HepG2 (cell line): ENCODE measurements around the gene TENM3. TPM values are rescaled to one million over a fixed set of nuclear protein-coding genes. Genes with fewer than 3 reads are reported as not detected.

Source experiments
- ATAC-seq: fragments of 200-7000 bp; cut with Tn5 transposase; 3 replicates; pipeline ENCODE4 v1.9.1; 2020; ENCODE audit warnings: mild to moderate bottlenecking, moderate library complexity
- BruUV-seq: library from RNA; stranded (reverse); fragments of 400-500 nt; replicated peaks from 2 replicates; lab custom pipeline; 2021; lab: Mats Ljungman, UMichigan
- CTCF ChIA-PET: fragments of 300-600 bp; formaldehyde crosslinking; extraction: SDS; loops from one replicate; lab custom pipeline; 2021; ENCODE audit warnings: low total read pairs, inconsistent platforms, low intra/inter-chr PET ratio; lab: Yijun Ruan, JAX
- POLR2A ChIA-PET: fragments of 350-600 bp; sonication (Branson Sonifier 250); formaldehyde crosslinking; loops from one replicate; lab custom pipeline; 2020; ENCODE audit warnings: antibody characterized with exemption, inconsistent platforms; lab: Yijun Ruan, JAX
- DNase-seq: peaks from one replicate; pipeline ENCODE4 v3.0.0-alpha.2; 2015; ENCODE audit warnings: low spot score
- FAIRE-seq: peaks from 3 replicates; lab custom pipeline; 2011; peaks lifted over from hg19 to GRCh38; lab: Jason Lieb, UNC
- H2AFZ ChIP-seq: one replicate; pipeline ENCODE4 v1.6.1; 2011; ENCODE audit warnings: low read length, inconsistent platforms
- H3K27ac ChIP-seq: fragments of 300-600 bp; 3 replicates; pipeline ENCODE4 v1.8.0; 2011; ENCODE audit warnings: mixed run types, mild to moderate bottlenecking, mixed read lengths, low read length, inconsistent platforms; ENCODE audit not compliant: insufficient read depth; ENCODE audit errors: extremely low read length
- H3K27me3 ChIP-seq, 2 experiments: fragments of 200-600 bp in 1 of 2; 2 replicates in 1 of 2; 3 replicates in 1 of 2; pipeline versions ENCODE4 v1.6.0 to v1.8.0; 2011; ENCODE audit warnings: low read length in 2 of 2, mild to moderate bottlenecking in 2 of 2, moderate library complexity in 2 of 2, inconsistent platforms in 1 of 2; ENCODE audit not compliant: insufficient read depth in 2 of 2, control insufficient read depth in 1 of 2
- H3K36me3 ChIP-seq, 2 experiments: fragments of 200-600 bp in 1 of 2; replicated peaks in 1 of 2; 2 replicates in 1 of 2; 3 replicates in 1 of 2; pipeline versions ENCODE4 v1.5.1 to v1.8.0; 2011; ENCODE audit warnings: low read length in 2 of 2, inconsistent platforms in 1 of 2; ENCODE audit not compliant: insufficient read depth in 2 of 2, control insufficient read depth in 1 of 2
- H3K4me1 ChIP-seq: 2 replicates; pipeline ENCODE4 v1.5.1; 2012; ENCODE audit warnings: low read length, inconsistent platforms; ENCODE audit not compliant: insufficient read depth
- H3K4me2 ChIP-seq: 2 replicates; pipeline ENCODE4 v1.6.0; 2011; ENCODE audit warnings: low read depth, low read length, inconsistent platforms
- H3K4me3 ChIP-seq, 3 experiments: fragments of 200-600 bp in 1 of 3; sonication (generic), shearing (Covaris generic) in 1 of 3; replicated peaks in 1 of 3; 2 replicates each; pipeline ENCODE4 v1.5.1; 2011 to 2016; ENCODE audit warnings: low read length in 3 of 3, inconsistent platforms in 2 of 3, low read depth in 2 of 3, mild to moderate bottlenecking in 2 of 3, control low read depth in 1 of 3, mixed read lengths in 1 of 3; ENCODE audit not compliant: insufficient read depth in 1 of 3
- H3K79me2 ChIP-seq: one replicate; pipeline ENCODE4 v1.6.1; 2011; ENCODE audit warnings: low read length, inconsistent platforms; ENCODE audit not compliant: insufficient read depth
- H3K9ac ChIP-seq: 2 replicates; pipeline ENCODE4 v1.6.0; 2011; ENCODE audit warnings: mild to moderate bottlenecking, low read depth, low read length, inconsistent platforms; ENCODE audit not compliant: insufficient read depth
- H3K9me3 ChIP-seq: 2 replicates; pipeline ENCODE4 v1.5.1; 2012; ENCODE audit warnings: mild to moderate bottlenecking, low read length
- H4K20me1 ChIP-seq: 2 replicates; pipeline ENCODE4 v1.6.0; 2011; ENCODE audit warnings: inconsistent platforms, mild to moderate bottlenecking, low read length, moderate library complexity; ENCODE audit not compliant: insufficient read depth
- NONO ChIP-seq, 2 experiments: fragments of 450-650 bp in 1 of 2; sonication (generic) in 1 of 2; formaldehyde crosslinking in 1 of 2; IDR thresholded peaks in 1 of 2; conservative IDR thresholded peaks in 1 of 2; 2 replicates each; pipeline versions ENCODE4 v1.6.1 to v1.8.0; 2017 to 2022; ENCODE audit warnings: mild to moderate bottlenecking in 1 of 2, missing genetic modification reagents in 1 of 2, moderate library complexity in 1 of 2
- NPAS2 ChIP-seq: sonication (generic); formaldehyde crosslinking; IDR thresholded peaks from 2 replicates; pipeline ENCODE4 v1.8.0; 2022; ENCODE audit warnings: mild to moderate bottlenecking, missing genetic modification reagents, borderline replicate concordance
- WGBS: methylation state at CpG from one replicate; pipeline ENCODE4 v1.1.6; 2017; ENCODE audit warnings: low lambda C conversion rate; 5-methylcytosine and 5-hydroxymethylcytosine counted together
- in situ Hi-C: cut with HindIII; loops from 2 replicates; pipeline ENCODE4 v1.10.0; 2017; ENCODE audit warnings: low pct_unique_long_range_greater_than_20kb; ENCODE audit not compliant: extremely low pct_ligation_motif_present
- intact Hi-C: fragments of 100-400 bp; cut with micrococcal nuclease; formaldehyde crosslinking; loops from one replicate; pipeline ENCODE4 v1.10.0; 2022; ENCODE audit not compliant: unreplicated experiment
- polyA plus RNA-seq, 8 experiments: library from polyadenylated mRNA; depleted of rRNA in 3 of 8; stranded (reverse) in 7 of 8; unstranded in 1 of 8; fragments of >200 nt; fragmentation: Illumina TruSeq in 4 of 8; extraction: Trizol in 4 of 8; gene quantifications; 2 replicates each; pipeline versions ENCODE4 v1.2.1 to v1.2.3, GENCODE V29; 2011 to 2016; ENCODE audit warnings: low read depth in 4 of 8, missing spikeins in 1 of 8, mixed read lengths in 1 of 8; ENCODE audit not compliant: insufficient read depth in 1 of 8
- total RNA-seq, 5 experiments: library from RNA; depleted of rRNA; stranded (reverse); fragments of >200 nt; fragmentation: Illumina TruSeq; extraction: Trizol; gene quantifications; 2 replicates each; pipeline ENCODE4 v1.2.3, GENCODE V29; 2016; ENCODE audit warnings: low read depth in 1 of 5
- TF ChIP-seq, protein P1 (sequence below): sonication (generic); formaldehyde crosslinking; IDR thresholded peaks from 2 replicates; pipeline ENCODE4 v1.4.0; 2020; ENCODE audit warnings: mild to moderate bottlenecking, missing genetic modification reagents

The TENM3 gene
- total and polyA plus RNA-seq, 2 of the 13 experiments (the other 11 are each of a cell fraction or from before 2014, with no cell fraction given), result 0.04 TPM; not detected in 1

- TF ChIP-seq, protein P1, sequence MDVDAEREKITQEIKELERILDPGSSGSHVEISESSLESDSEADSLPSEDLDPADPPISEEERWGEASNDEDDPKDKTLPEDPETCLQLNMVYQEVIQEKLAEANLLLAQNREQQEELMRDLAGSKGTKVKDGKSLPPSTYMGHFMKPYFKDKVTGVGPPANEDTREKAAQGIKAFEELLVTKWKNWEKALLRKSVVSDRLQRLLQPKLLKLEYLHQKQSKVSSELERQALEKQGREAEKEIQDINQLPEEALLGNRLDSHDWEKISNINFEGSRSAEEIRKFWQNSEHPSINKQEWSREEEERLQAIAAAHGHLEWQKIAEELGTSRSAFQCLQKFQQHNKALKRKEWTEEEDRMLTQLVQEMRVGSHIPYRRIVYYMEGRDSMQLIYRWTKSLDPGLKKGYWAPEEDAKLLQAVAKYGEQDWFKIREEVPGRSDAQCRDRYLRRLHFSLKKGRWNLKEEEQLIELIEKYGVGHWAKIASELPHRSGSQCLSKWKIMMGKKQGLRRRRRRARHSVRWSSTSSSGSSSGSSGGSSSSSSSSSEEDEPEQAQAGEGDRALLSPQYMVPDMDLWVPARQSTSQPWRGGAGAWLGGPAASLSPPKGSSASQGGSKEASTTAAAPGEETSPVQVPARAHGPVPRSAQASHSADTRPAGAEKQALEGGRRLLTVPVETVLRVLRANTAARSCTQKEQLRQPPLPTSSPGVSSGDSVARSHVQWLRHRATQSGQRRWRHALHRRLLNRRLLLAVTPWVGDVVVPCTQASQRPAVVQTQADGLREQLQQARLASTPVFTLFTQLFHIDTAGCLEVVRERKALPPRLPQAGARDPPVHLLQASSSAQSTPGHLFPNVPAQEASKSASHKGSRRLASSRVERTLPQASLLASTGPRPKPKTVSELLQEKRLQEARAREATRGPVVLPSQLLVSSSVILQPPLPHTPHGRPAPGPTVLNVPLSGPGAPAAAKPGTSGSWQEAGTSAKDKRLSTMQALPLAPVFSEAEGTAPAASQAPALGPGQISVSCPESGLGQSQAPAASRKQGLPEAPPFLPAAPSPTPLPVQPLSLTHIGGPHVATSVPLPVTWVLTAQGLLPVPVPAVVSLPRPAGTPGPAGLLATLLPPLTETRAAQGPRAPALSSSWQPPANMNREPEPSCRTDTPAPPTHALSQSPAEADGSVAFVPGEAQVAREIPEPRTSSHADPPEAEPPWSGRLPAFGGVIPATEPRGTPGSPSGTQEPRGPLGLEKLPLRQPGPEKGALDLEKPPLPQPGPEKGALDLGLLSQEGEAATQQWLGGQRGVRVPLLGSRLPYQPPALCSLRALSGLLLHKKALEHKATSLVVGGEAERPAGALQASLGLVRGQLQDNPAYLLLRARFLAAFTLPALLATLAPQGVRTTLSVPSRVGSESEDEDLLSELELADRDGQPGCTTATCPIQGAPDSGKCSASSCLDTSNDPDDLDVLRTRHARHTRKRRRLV (CRISPR knock-in tag), result no peak
These were observed 332.0 kb downstream of the TENM3 start (continued) for GRCh38 chr4:182575225-182575624.

GRCh38 chr4:182576601-182577289 lies 333.5 kb downstream of the TENM3 start:
- POLR2A ChIA-PET, result no interaction called here
- in situ Hi-C loops (no loop called here), intact Hi-C loops (no loop called here)
- H3K9ac ChIP-seq, result no peak overlapping the region
- no peak overlapping the region for H3K4me3 ChIP-seq
- WGBS, result 32% methylated on average over 12 of the region's 12 CpGs
- no peaks in the 10 kb centered on the region for H3K4me1 ChIP-seq
- no TSS peak for BruUV-seq
- TF ChIP-seq NONO (IDR thresholded peaks at IDR 0.05), result no peak
- TF ChIP-seq NONO (CRISPR knock-in tag; conservative IDR thresholded peaks at IDR 0.05), result no peak
- TF ChIP-seq NPAS2, result no peak
- H3K27ac ChIP-seq, result no peak overlapping the region
- no peak for ATAC-seq
- no peaks in the 10 kb centered on the region for H3K79me2 ChIP-seq
- H4K20me1 ChIP-seq, result no peaks in the 10 kb centered on the region
- DNase-seq, result no peak
- FAIRE-seq, result no peak
- no peak overlapping the region for H2AFZ ChIP-seq
- H3K27me3 ChIP-seq, result no peaks in the 10 kb centered on the region
- no peaks in the 10 kb centered on the region for H3K36me3 ChIP-seq
- H3K4me2 ChIP-seq, result no peak overlapping the region
- CTCF ChIA-PET, result no interaction called here
- no peaks in the 10 kb centered on the region for H3K9me3 ChIP-seq
